NT2/D1 (cell line): ENCODE data around the gene CDKN1A.

Experiments
- SUZ12 ChIP-seq: IDR thresholded peaks from 2 replicates; pipeline ENCODE4 v1.6.1; 2011; ENCODE audit not compliant: insufficient read length, insufficient read depth; ENCODE audit errors: extremely low read depth
- YY1 ChIP-seq: IDR thresholded peaks from 2 replicates; pipeline ENCODE4 v1.6.1; 2011; ENCODE audit not compliant: insufficient read length, insufficient read depth
- ZNF274 ChIP-seq: IDR thresholded peaks from 2 replicates; pipeline ENCODE4 v1.6.1; 2011; ENCODE audit warnings: mild to moderate bottlenecking, low read depth, low read length

- no peak for TF ChIP-seq YY1
- TF ChIP-seq SUZ12 = no peak
- no peak for TF ChIP-seq ZNF274
Observed at GRCh38 chr6:36719126-36719525, 40.6 kb downstream of the CDKN1A start.
